ENCODE data around the gene ARHGAP32.

ARHGAP32 gene

DNA sequence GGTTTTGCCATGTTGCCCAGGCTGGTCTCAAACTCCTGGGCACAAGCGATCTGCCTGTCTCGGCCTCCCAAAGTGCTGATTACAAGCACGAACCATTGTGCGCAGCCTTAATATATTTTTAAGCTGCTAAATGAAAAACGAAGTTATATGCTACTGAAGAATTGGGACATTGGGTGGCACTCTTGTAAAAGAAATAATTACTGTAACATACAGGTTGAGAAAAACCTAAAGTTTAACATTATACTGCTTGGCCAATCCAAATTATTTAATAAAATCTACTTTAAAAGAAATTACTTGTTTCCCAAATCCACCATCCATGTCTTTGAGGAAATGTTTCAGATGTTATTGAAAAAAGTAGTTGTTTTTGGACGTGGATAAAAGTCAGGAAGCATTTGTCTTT lies 37.9 kb upstream of the ARHGAP32 start:
- POLR2A ChIA-PET (ENCODE audit: low non-redundant PET), result no interaction called here
- CTCF ChIA-PET, result interaction anchor here (0.6 to 1.4 kb wide), 2 partner anchors 102 to 107 kb away, joined by 3 to 8 read pairs; no protein-coding TSS in a partner anchor
- DNase-seq (ENCODE audit: low spot score), result no peak
- H3K27ac ChIP-seq, result no peak overlapping the region
- no peak for TF ChIP-seq CTCF (conservative IDR thresholded peaks at IDR 0.05; ENCODE audit: low read depth)

GRCh38 chr11:129226207-129226798 lies 34.2 kb upstream of the ARHGAP32 start:
- no peak overlapping the region for H3K27ac ChIP-seq
- no peak for TF ChIP-seq CTCF (conservative IDR thresholded peaks at IDR 0.05; ENCODE audit: low read depth)
- no peak for DNase-seq (ENCODE audit: low spot score)
- ChIA-PET CTCF (no interaction called here), POLR2A (ENCODE audit: low non-redundant PET) (no interaction called here)

DNA sequence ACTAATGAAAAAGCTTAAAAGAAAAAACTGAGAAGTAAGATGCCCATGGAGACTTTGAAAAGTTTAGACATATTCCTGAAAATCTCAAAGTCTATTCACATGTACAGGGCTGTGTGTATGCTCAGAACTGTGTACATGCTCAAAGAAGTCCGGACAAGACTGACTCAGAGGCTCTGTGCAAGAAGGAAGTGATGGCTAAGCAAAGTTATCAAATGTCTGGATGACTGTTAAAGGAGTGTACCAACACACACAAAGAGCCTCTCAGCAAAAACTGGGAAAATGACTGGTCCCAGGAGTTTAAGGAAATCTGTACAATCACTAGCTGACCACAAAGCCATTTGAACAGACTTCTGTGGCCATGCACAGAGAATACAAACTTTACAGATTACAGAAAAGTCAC lies 33.1 kb upstream of the ARHGAP32 start:
- ChIA-PET CTCF (no interaction called here), POLR2A (ENCODE audit: low non-redundant PET) (no interaction called here)
- H3K27ac ChIP-seq, result no peak overlapping the region

DNA sequence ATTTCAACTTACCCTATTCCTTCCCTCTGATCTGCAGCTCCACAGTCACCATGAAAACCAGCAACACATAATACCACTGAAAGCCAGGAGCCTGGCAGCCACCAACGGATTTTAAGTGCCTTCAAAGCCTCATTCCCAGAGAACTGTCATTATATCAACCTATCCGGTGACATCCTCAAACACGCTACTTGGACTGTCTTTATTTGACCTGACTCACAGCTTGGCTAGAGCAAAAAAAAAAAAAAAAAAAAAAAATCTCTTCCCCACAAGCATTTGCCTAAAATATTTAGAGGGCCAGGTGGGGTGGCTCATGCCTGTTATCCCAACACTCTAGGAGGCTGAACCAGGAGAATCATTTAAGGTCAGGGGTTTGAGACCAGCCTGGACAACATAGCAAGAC lies 32.4 kb upstream of the ARHGAP32 start:
- H3K27ac ChIP-seq, result no peak overlapping the region
- ChIA-PET CTCF (no interaction called here), POLR2A (ENCODE audit: low non-redundant PET) (no interaction called here)
- DNase-seq (ENCODE audit: low spot score), result no peak
- TF ChIP-seq CTCF (conservative IDR thresholded peaks at IDR 0.05; ENCODE audit: low read depth), result no peak

More for the DNA sequence above, 33.1 kb upstream of the ARHGAP32 start:
- DNase-seq (ENCODE audit: low spot score), result no peak
- TF ChIP-seq CTCF (conservative IDR thresholded peaks at IDR 0.05; ENCODE audit: low read depth), result no peak

- H3K27ac ChIP-seq, result no peak overlapping the region
- no peak for TF ChIP-seq CTCF (conservative IDR thresholded peaks at IDR 0.05; ENCODE audit: low read depth)
- DNase-seq (ENCODE audit: low spot score), result no peak
- ChIA-PET POLR2A (ENCODE audit: low non-redundant PET) (no interaction called here), CTCF (interaction anchor here (0.6 kb wide), 1 partner anchor 105 kb away, joined by 3 read pairs; no protein-coding TSS in a partner anchor)
Measured at GRCh38 chr11:129223701-129224149, 31.6 kb upstream of the ARHGAP32 start.

- ChIA-PET POLR2A (ENCODE audit: low non-redundant PET) (no interaction called here), CTCF (interaction anchor here (0.5 to 0.6 kb wide), 2 partner anchors 106 to 534 kb away, joined by 3 read pairs; no protein-coding TSS in a partner anchor)
- TF ChIP-seq CTCF (conservative IDR thresholded peaks at IDR 0.05; ENCODE audit: low read depth), result no peak
- no peak overlapping the region for H3K27ac ChIP-seq
- DNase-seq (ENCODE audit: low spot score), result no peak
Measured at GRCh38 chr11:129223260-129223659, 31.1 kb upstream of the ARHGAP32 start.
